Activated CD8-positive, alpha-beta T cell treated with anti-CD3 and anti-CD28 coated beads for 36 hours (primary cell): ENCODE results near the gene CORO7. TPM values are rescaled to one million over a fixed set of nuclear protein-coding genes. Genes with fewer than 3 reads are reported as not detected.

ENCODE experiments used
- ATAC-seq: fragments of 200-7000 bp; cut with Tn5 transposase; one replicate; pipeline ENCODE4 v1.10.0; 2021; ENCODE audit warnings: mild to moderate bottlenecking, moderate library complexity
- CTCF ChIA-PET: fragments of 350-600 bp; sonication (Branson Sonifier 250); formaldehyde crosslinking; loops from one replicate; lab custom pipeline; 2021; ENCODE audit warnings: antibody characterized with exemption; lab: Charles Lee
- POLR2A ChIA-PET: fragments of 350-600 bp; sonication (Branson Sonifier 250); formaldehyde crosslinking; loops from one replicate; lab custom pipeline; 2021; ENCODE audit warnings: antibody characterized with exemption; lab: Charles Lee
- DNase-seq: peaks from one replicate; pipeline ENCODE4 v3.0.0-alpha.2; 2020
- H3K27ac Mint-ChIP-seq: one replicate; pipeline ENCODE4 v1.8.0; 2021; ENCODE audit warnings: mild to moderate bottlenecking, mixed read lengths
- H3K27me3 Mint-ChIP-seq: one replicate; pipeline ENCODE4 v1.8.0; 2021; ENCODE audit warnings: mixed read lengths
- H3K36me3 Mint-ChIP-seq: one replicate; pipeline ENCODE4 v1.8.0; 2021; ENCODE audit warnings: low read depth, mixed read lengths
- H3K4me1 Mint-ChIP-seq: one replicate; pipeline ENCODE4 v1.8.0; 2021; ENCODE audit warnings: low read depth, mixed read lengths
- H3K4me3 Mint-ChIP-seq: one replicate; pipeline ENCODE4 v1.8.0; 2021; ENCODE audit warnings: mild to moderate bottlenecking, moderate library complexity, mixed read lengths
- H3K9me3 Mint-ChIP-seq: one replicate; pipeline ENCODE4 v1.8.0; 2021; ENCODE audit warnings: mixed read lengths
- CTCF ChIP-seq: fragments of 200-600 bp; IDR thresholded peaks from one replicate; pipeline ENCODE4 v1.8.0; 2022; ENCODE audit warnings: antibody characterized with exemption, mild to moderate bottlenecking
- intact Hi-C: fragments of 100-400 bp; cut with micrococcal nuclease; formaldehyde crosslinking; loops from one replicate; pipeline ENCODE4 v1.10.0; 2022
- total RNA-seq, 2 experiments: library from RNA; stranded (reverse); gene quantifications; one replicate each; pipeline ENCODE4 v1.2.3, GENCODE V29; 2021

CORO7 gene
- total RNA-seq, 2 experiments from 2014 or later: 73.3 to 76.6 TPM

GRCh38 chr16:4323071-4323844 lies 93.1 kb downstream of the CORO7 start:
- H3K27ac Mint-ChIP-seq: no peak overlapping the region
- H3K4me3 Mint-ChIP-seq: no peak overlapping the region
- DNase-seq (no peak), ATAC-seq (no peak)
- H3K27me3 Mint-ChIP-seq: peaks cover 1% of the 10 kb centered on the region
- peaks cover 4% of the 10 kb centered on the region for H3K4me1 Mint-ChIP-seq
- no peaks in the 10 kb centered on the region for H3K9me3 Mint-ChIP-seq
- TF ChIP-seq CTCF: no peak
- H3K36me3 Mint-ChIP-seq: no peaks in the 10 kb centered on the region
- ChIA-PET POLR2A (interaction anchor here (0.6 kb wide), 1 partner anchor 34 kb away, joined by 3 read pairs; no protein-coding TSS in a partner anchor), CTCF (interaction anchor here (0.8 to 2.7 kb wide), 5 partner anchors 12 to 80 kb away, joined by 3 to 13 read pairs (median 4); no protein-coding TSS in a partner anchor)
- intact Hi-C loops: no loop called here

- no peak overlapping the region for H3K27ac Mint-ChIP-seq
- CTCF ChIA-PET: interaction anchor here (1.0 to 2.7 kb wide), 3 partner anchors 13 to 81 kb away, joined by 4 to 13 read pairs (median 4); no protein-coding TSS in a partner anchor
- POLR2A ChIA-PET: interaction anchor here (0.6 kb wide), 1 partner anchor 33 kb away, joined by 3 read pairs; no protein-coding TSS in a partner anchor
- no peak for ATAC-seq
- no peak overlapping the region for H3K4me3 Mint-ChIP-seq
- no peak for TF ChIP-seq CTCF
- no peaks in the 10 kb centered on the region for H3K9me3 Mint-ChIP-seq
- H3K27me3 Mint-ChIP-seq: peaks cover 3% of the 10 kb centered on the region
- peaks cover 4% of the 10 kb centered on the region for H3K4me1 Mint-ChIP-seq
- intact Hi-C loops: no loop called here
- DNase-seq: no peak
- no peaks in the 10 kb centered on the region for H3K36me3 Mint-ChIP-seq
Measured at GRCh38 chr16:4322121-4323052, 94.0 kb downstream of the CORO7 start.

GRCh38 chr16:4321286-4322120 lies 94.9 kb downstream of the CORO7 start:
- H3K4me3 Mint-ChIP-seq: no peak overlapping the region
- no peak for DNase-seq
- intact Hi-C loops: no loop called here

More at GRCh38 chr16:4321286-4322120, 94.9 kb downstream of the CORO7 start:
- ChIA-PET CTCF (interaction anchor here (1.1 to 1.6 kb wide), 3 partner anchors 9 to 81 kb away, joined by 5 to 6 read pairs (median 6); no protein-coding TSS in a partner anchor), POLR2A (interaction anchor here (1.0 kb wide), 1 partner anchor 48 kb away, joined by 3 read pairs; no protein-coding TSS in a partner anchor)
- no peak for TF ChIP-seq CTCF
- Mint-ChIP-seq H3K27ac (no peak overlapping the region), H3K4me1 (peaks cover 4% of the 10 kb centered on the region), H3K27me3 (peaks cover 3% of the 10 kb centered on the region), H3K9me3 (no peaks in the 10 kb centered on the region), H3K36me3 (no peaks in the 10 kb centered on the region)
- ATAC-seq: no peak
